ENCODE data around the gene MGLL. TPM values are rescaled to one million over a fixed set of nuclear protein-coding genes. Genes with fewer than 3 reads are reported as not detected.

The MGLL gene
- total RNA-seq, 1 donor from 2014 or later, result 27.3 TPM

GRCh38 chr3:127840671-127841070 is 18.4 kb upstream of the MGLL start:
- no peaks in the 10 kb centered on the region for H3K9me3 Mint-ChIP-seq (ENCODE audit: unreplicated experiment)
- H3K27me3 ChIP-seq (ENCODE audit: insufficient read depth, low read length), result peaks cover 2% of the 10 kb centered on the region
- DNase-seq (ENCODE audit: low read depth) (no peak), FAIRE-seq (no peak)
- no peaks in the 10 kb centered on the region for H3K9me3 ChIP-seq (ENCODE audit: insufficient read depth, low read depth, low read length)
- H4K20me1 ChIP-seq (ENCODE audit: insufficient read depth, low read length), result no peaks in the 10 kb centered on the region
- H3K4me3 ChIP-seq (ENCODE audit: insufficient read depth, low read depth, low read length), result no peak overlapping the region
- H3K4me1 ChIP-seq (ENCODE audit: insufficient read depth, low read length), result no peaks in the 10 kb centered on the region
- H3K4me3 Mint-ChIP-seq (ENCODE audit: unreplicated experiment), result no peak overlapping the region
- no peak overlapping the region for H2AFZ ChIP-seq (ENCODE audit: low read depth, low read length)
- H3K4me1 Mint-ChIP-seq (ENCODE audit: low read depth, unreplicated experiment), result peaks cover 2% of the 10 kb centered on the region
- no peak overlapping the region for H3K4me2 ChIP-seq (ENCODE audit: low read length)
- H3K27me3 Mint-ChIP-seq (ENCODE audit: low read depth, unreplicated experiment), result peaks cover 9% of the 10 kb centered on the region
- no peak overlapping the region for H3K27ac ChIP-seq (ENCODE audit: low read depth, low read length)
- no peak overlapping the region for H3K9ac ChIP-seq (ENCODE audit: low read length)
- no peak overlapping the region for H3K27ac Mint-ChIP-seq (ENCODE audit: unreplicated experiment)
- H3K36me3 Mint-ChIP-seq (ENCODE audit: low read depth, unreplicated experiment), result no peaks in the 10 kb centered on the region
- H3K36me3 ChIP-seq (ENCODE audit: insufficient read depth, low read length), result no peaks in the 10 kb centered on the region
- H3K79me2 ChIP-seq (ENCODE audit: insufficient read depth, low read length), result no peaks in the 10 kb centered on the region
- TF ChIP-seq CTCF (IDR thresholded peaks at IDR 0.05; ENCODE audit: insufficient read depth, low read depth, low read length) (no peak), EZH2 (IDR thresholded peaks at IDR 0.05; ENCODE audit: insufficient read depth, low read length) (no peak)

- TF ChIP-seq CTCF (IDR thresholded peaks at IDR 0.05; ENCODE audit: insufficient read depth, low read depth, low read length) (no peak), EZH2 (IDR thresholded peaks at IDR 0.05; ENCODE audit: insufficient read depth, low read length) (no peak)
- Histone ChIP-seq H2AFZ (ENCODE audit: low read depth, low read length) (no peak overlapping the region), H3K27ac (ENCODE audit: low read depth, low read length) (no peak overlapping the region), H3K4me3 (ENCODE audit: insufficient read depth, low read depth, low read length) (no peak overlapping the region), H3K4me1 (ENCODE audit: insufficient read depth, low read length) (no peaks in the 10 kb centered on the region), H3K79me2 (ENCODE audit: insufficient read depth, low read length) (no peaks in the 10 kb centered on the region), H3K27me3 (ENCODE audit: insufficient read depth, low read length) (no peaks in the 10 kb centered on the region), H3K4me2 (ENCODE audit: low read length) (no peak overlapping the region), H3K36me3 (ENCODE audit: insufficient read depth, low read length) (no peaks in the 10 kb centered on the region), H3K9me3 (ENCODE audit: insufficient read depth, low read depth, low read length) (no peaks in the 10 kb centered on the region), H3K9ac (ENCODE audit: low read length) (no peak overlapping the region), H4K20me1 (ENCODE audit: insufficient read depth, low read length) (no peaks in the 10 kb centered on the region)
- no peak overlapping the region for H3K4me3 Mint-ChIP-seq (ENCODE audit: unreplicated experiment)
- peaks cover 2% of the 10 kb centered on the region for H3K27me3 Mint-ChIP-seq (ENCODE audit: low read depth, unreplicated experiment)
- H3K27ac Mint-ChIP-seq (ENCODE audit: unreplicated experiment), result no peak overlapping the region
- H3K36me3 Mint-ChIP-seq (ENCODE audit: low read depth, unreplicated experiment), result no peaks in the 10 kb centered on the region
- H3K9me3 Mint-ChIP-seq (ENCODE audit: unreplicated experiment), result no peaks in the 10 kb centered on the region
- no peak for DNase-seq (ENCODE audit: low read depth)
- FAIRE-seq, result no peak
- peaks cover 2% of the 10 kb centered on the region for H3K4me1 Mint-ChIP-seq (ENCODE audit: low read depth, unreplicated experiment)
Measured at GRCh38 chr3:127839099-127839498, 16.8 kb upstream of the MGLL start.

GRCh38 chr3:127835993-127836882 is 13.9 kb upstream of the MGLL start:
- H3K4me3 ChIP-seq (ENCODE audit: insufficient read depth, low read depth, low read length), result no peak overlapping the region
- no peak overlapping the region for H2AFZ ChIP-seq (ENCODE audit: low read depth, low read length)
- no peaks in the 10 kb centered on the region for H3K36me3 Mint-ChIP-seq (ENCODE audit: low read depth, unreplicated experiment)
- H3K4me1 Mint-ChIP-seq (ENCODE audit: low read depth, unreplicated experiment), result peaks cover 2% of the 10 kb centered on the region
- H3K79me2 ChIP-seq (ENCODE audit: insufficient read depth, low read length), result no peaks in the 10 kb centered on the region
- H3K9ac ChIP-seq (ENCODE audit: low read length), result no peak overlapping the region
- no peaks in the 10 kb centered on the region for H3K9me3 ChIP-seq (ENCODE audit: insufficient read depth, low read depth, low read length)
- FAIRE-seq, result no peak
- H3K4me3 Mint-ChIP-seq (ENCODE audit: unreplicated experiment), result no peak overlapping the region
- no peaks in the 10 kb centered on the region for H3K36me3 ChIP-seq (ENCODE audit: insufficient read depth, low read length)
- peaks cover 3% of the 10 kb centered on the region for H3K9me3 Mint-ChIP-seq (ENCODE audit: unreplicated experiment)
- H3K27me3 ChIP-seq (ENCODE audit: insufficient read depth, low read length), result no peaks in the 10 kb centered on the region
- no peak overlapping the region for H3K4me2 ChIP-seq (ENCODE audit: low read length)
- H4K20me1 ChIP-seq (ENCODE audit: insufficient read depth, low read length), result no peaks in the 10 kb centered on the region
- TF ChIP-seq EZH2 (IDR thresholded peaks at IDR 0.05; ENCODE audit: insufficient read depth, low read length) (no peak), CTCF (IDR thresholded peaks at IDR 0.05; ENCODE audit: insufficient read depth, low read depth, low read length) (no peak)
- H3K27ac Mint-ChIP-seq (ENCODE audit: unreplicated experiment), result no peak overlapping the region
- no peak for DNase-seq (ENCODE audit: low read depth)
- H3K4me1 ChIP-seq (ENCODE audit: insufficient read depth, low read length), result no peaks in the 10 kb centered on the region
- H3K27me3 Mint-ChIP-seq (ENCODE audit: low read depth, unreplicated experiment), result no peaks in the 10 kb centered on the region
- H3K27ac ChIP-seq (ENCODE audit: low read depth, low read length), result no peak overlapping the region
